Thyroid gland (tissue), 4 donors: ENCODE data around the gene ATP8A1.

Experiments used
- CTCF ChIP-seq, 6 experiments: fragments of 200-600 bp in 3 of 6; fragments of 450-650 bp in 3 of 6; sonication (generic) in 3 of 6; IDR thresholded peaks; one replicate each; pipeline ENCODE4 v1.5.1; 2016 to 2019; ENCODE audit warnings: antibody characterized with exemption in 6 of 6, mild to moderate bottlenecking in 2 of 6, inconsistent platforms in 1 of 6, moderate library complexity in 1 of 6
- POLR2A ChIP-seq, 2 donors: fragments of 450-650 bp; IDR thresholded peaks; one replicate each; pipeline ENCODE4 v1.6.1; 2017; ENCODE audit warnings: antibody characterized with exemption in 2 of 2, mild to moderate bottlenecking in 2 of 2, moderate library complexity in 1 of 2

- TF ChIP-seq CTCF (IDR thresholded peaks at IDR 0.05) (no peak), POLR2A (IDR thresholded peaks at IDR 0.05) (no peak)
These were observed 13.9 kb downstream of the ATP8A1 start for GRCh38 chr4:42642845-42643615.
